Thyroid gland (tissue), 4 donors: ENCODE measurements around the gene DCTN3. TPM values are rescaled to one million over a fixed set of nuclear protein-coding genes. Genes with fewer than 3 reads are reported as not detected.
A peak's percentile ranks its signal among the peaks of the same experiment; 100 is the strongest.

Source experiments
- DNase-seq, 2 donors: peaks; one replicate each; pipeline ENCODE4 v3.0.0-alpha.2; 2019
- H3K27ac ChIP-seq, 3 donors: fragments of 200-600 bp; sonication (generic); 1 replicate in 2 of 3; 2 replicates in 1 of 3; pipeline ENCODE4 v1.5.1; 2016 to 2019; ENCODE audit warnings: mild to moderate bottlenecking in 1 of 3, moderate library complexity in 1 of 3
- H3K27me3 ChIP-seq: fragments of 200-600 bp; sonication (generic); one replicate; pipeline ENCODE4 v1.5.1; 2019
- H3K36me3 ChIP-seq, 2 donors: fragments of 200-600 bp; sonication (generic); one replicate each; pipeline ENCODE4 v1.5.1; 2016 to 2019
- H3K4me1 ChIP-seq, 2 donors: fragments of 200-600 bp; sonication (generic); one replicate each; pipeline ENCODE4 v1.5.1; 2017 to 2019
- H3K4me3 ChIP-seq, 3 donors: fragments of 200-600 bp; sonication (generic); replicated peaks in 1 of 3; 1 replicate in 2 of 3; 2 replicates in 1 of 3; pipeline ENCODE4 v1.5.1; 2016; ENCODE audit warnings: mild to moderate bottlenecking in 1 of 3
- H3K9me3 ChIP-seq: fragments of 200-600 bp; sonication (generic); one replicate; pipeline ENCODE4 v1.5.1; 2017
- CTCF ChIP-seq, 6 experiments: fragments of 200-600 bp in 3 of 6; fragments of 450-650 bp in 3 of 6; sonication (generic) in 3 of 6; IDR thresholded peaks; one replicate each; pipeline ENCODE4 v1.5.1; 2016 to 2019; ENCODE audit warnings: antibody characterized with exemption in 6 of 6, mild to moderate bottlenecking in 2 of 6, inconsistent platforms in 1 of 6, moderate library complexity in 1 of 6
- POLR2A ChIP-seq, 2 donors: fragments of 450-650 bp; IDR thresholded peaks; one replicate each; pipeline ENCODE4 v1.6.1; 2017; ENCODE audit warnings: antibody characterized with exemption in 2 of 2, mild to moderate bottlenecking in 2 of 2, moderate library complexity in 1 of 2
- WGBS, 2 donors: methylation state at CpG; one replicate each; pipeline ENCODE4 v1.1.5; 2017; 5-methylcytosine and 5-hydroxymethylcytosine counted together
- intact Hi-C: fragments of 100-400 bp; cut with DNase I; formaldehyde crosslinking; loops from one replicate; pipeline ENCODE4 v1.15.1; 2023
- total RNA-seq, 4 donors: library from RNA; depleted of rRNA; stranded (reverse); fragments of >200 nt; gene quantifications; one replicate each; pipeline ENCODE4 v1.2.3, GENCODE V29; 2016

Gene DCTN3
- total RNA-seq, 4 donors from 2014 or later = 54.6 to 140 (median 89.2) TPM

GRCh38 chr9:34570809-34571480 lies 49.4 kb downstream of the DCTN3 start:
- Histone ChIP-seq H3K27ac (no peak overlapping the region), H3K9me3 (no peaks in the 10 kb centered on the region), H3K27me3 (no peaks in the 10 kb centered on the region), H3K36me3 (no peaks in the 10 kb centered on the region), H3K4me1 (peaks cover 0 to 4% of the 10 kb centered on the region in 2 donors), H3K4me3 (no peak overlapping the region)
- intact Hi-C loops = no loop called here
- 44 to 66% methylated on average over 7 of the region's 7 CpGs for WGBS, 2 donors
- TF ChIP-seq POLR2A (IDR thresholded peaks at IDR 0.05) (no peak), CTCF (IDR thresholded peaks at IDR 0.05) (no peak)
- DNase-seq = peak; percentile 30 to 62

GRCh38 chr9:34570376-34570775 lies 49.9 kb downstream of the DCTN3 start:
- no peaks in the 10 kb centered on the region for H3K36me3 ChIP-seq
- peaks cover 0 to 4% of the 10 kb centered on the region in 2 donors for H3K4me1 ChIP-seq
- no peak overlapping the region for H3K4me3 ChIP-seq
- H3K9me3 ChIP-seq = no peaks in the 10 kb centered on the region
- no peaks in the 10 kb centered on the region for H3K27me3 ChIP-seq
- DNase-seq = no peak
- intact Hi-C loops = no loop called here
- H3K27ac ChIP-seq = no peak overlapping the region
- WGBS, 2 donors = 41 to 47% methylated on average over 11 of the region's 11 CpGs
- TF ChIP-seq CTCF (IDR thresholded peaks at IDR 0.05) (no peak), POLR2A (IDR thresholded peaks at IDR 0.05) (no peak)

GRCh38 chr9:34568774-34569173 lies 51.5 kb downstream of the DCTN3 start:
- Histone ChIP-seq H3K9me3 (no peaks in the 10 kb centered on the region), H3K4me3 (no peak overlapping the region), H3K27me3 (no peaks in the 10 kb centered on the region), H3K27ac (no peak overlapping the region), H3K36me3 (no peaks in the 10 kb centered on the region), H3K4me1 (peaks cover 0 to 4% of the 10 kb centered on the region in 2 donors)
- TF ChIP-seq CTCF (IDR thresholded peaks at IDR 0.05) = no peak
- no peak for TF ChIP-seq POLR2A (IDR thresholded peaks at IDR 0.05)
- intact Hi-C loops = no loop called here
- WGBS, 2 donors = 55 to 71% methylated on average over 3 to 6 of the region's 12 CpGs
- no peak for DNase-seq

GRCh38 chr9:34568133-34568532 lies 52.2 kb downstream of the DCTN3 start:
- no peak overlapping the region for H3K4me3 ChIP-seq
- H3K36me3 ChIP-seq = no peaks in the 10 kb centered on the region
- intact Hi-C loops = no loop called here
- H3K4me1 ChIP-seq = peaks cover 0 to 4% of the 10 kb centered on the region in 2 donors
- no peaks in the 10 kb centered on the region for H3K9me3 ChIP-seq
- no peaks in the 10 kb centered on the region for H3K27me3 ChIP-seq
- TF ChIP-seq CTCF (IDR thresholded peaks at IDR 0.05) (no peak), POLR2A (IDR thresholded peaks at IDR 0.05) (no peak)
- H3K27ac ChIP-seq = no peak overlapping the region
- peak; percentile 36 to 56 for DNase-seq
- WGBS, 2 donors = 58 to 63% methylated on average over 4 to 7 of the region's 7 CpGs

GRCh38 chr9:34566972-34567371 lies 53.3 kb downstream of the DCTN3 start:
- Histone ChIP-seq H3K4me1 (peaks cover 0 to 4% of the 10 kb centered on the region in 2 donors), H3K36me3 (no peaks in the 10 kb centered on the region), H3K27me3 (no peaks in the 10 kb centered on the region), H3K4me3 (no peak overlapping the region), H3K9me3 (no peaks in the 10 kb centered on the region), H3K27ac (no peak overlapping the region)
- TF ChIP-seq CTCF (IDR thresholded peaks at IDR 0.05) (no peak), POLR2A (IDR thresholded peaks at IDR 0.05) (no peak)
- intact Hi-C loops = no loop called here
- DNase-seq = no peak
- whole genome bisulfite sequencing, 2 donors = 86 to 89% methylated on average over 6 of the region's 6 CpGs
